Measurements from ENCODE around the gene MYBPC1. TPM values are rescaled to one million over a fixed set of nuclear protein-coding genes. Genes with fewer than 3 reads are reported as not detected.

The MYBPC1 gene
- total RNA-seq, 1 experiment from 2014 or later, result not detected

DNA sequence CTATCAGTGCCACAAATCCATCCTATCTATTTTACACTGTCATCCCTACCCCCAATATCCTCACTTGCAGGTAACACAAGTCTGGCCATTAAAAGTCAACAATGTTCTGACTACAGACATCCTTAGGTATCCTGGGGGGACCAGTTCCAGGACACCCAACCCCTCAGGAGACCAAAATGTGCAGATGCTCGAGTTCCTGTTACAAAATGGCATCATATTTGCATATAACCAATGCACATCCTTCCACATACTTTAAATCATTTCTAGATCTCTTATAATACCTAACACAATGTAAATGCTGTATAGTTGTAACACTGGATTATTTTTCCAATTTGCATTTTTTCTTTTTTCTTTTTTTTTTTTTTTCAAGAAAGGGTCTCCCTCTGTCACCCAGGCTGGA, 137.5 kb downstream of the MYBPC1 start:
- no peak overlapping the region for H2BK12ac ChIP-seq (ENCODE audit: insufficient read length, low read depth, low read length)
- no peaks in the 10 kb centered on the region for H3K4me1 ChIP-seq (ENCODE audit: insufficient read depth, low read length)
- H4K20me1 ChIP-seq (ENCODE audit: control insufficient read depth, insufficient read depth, insufficient read length), result no peaks in the 10 kb centered on the region
- no peaks in the 10 kb centered on the region for H3K79me1 ChIP-seq (ENCODE audit: insufficient read depth, low read depth, low read length, poor library complexity, severe bottlenecking)
- no peak overlapping the region for H3K4me3 Mint-ChIP-seq
- no peak overlapping the region for H3K14ac ChIP-seq (ENCODE audit: insufficient read depth, low read length)
- DNase-seq, result no peak
- no peak overlapping the region for H3K4me2 ChIP-seq (ENCODE audit: insufficient read depth, insufficient read length, low read length)
- H3K18ac ChIP-seq (ENCODE audit: insufficient read length, low read depth, low read length), result no peak overlapping the region
- H3K23me2 ChIP-seq (ENCODE audit: insufficient read length, low read depth, low read length, poor library complexity, severe bottlenecking), result no peaks in the 10 kb centered on the region
- H3K27ac ChIP-seq (ENCODE audit: insufficient read length, low read depth, low read length), result no peak overlapping the region
- no peak overlapping the region for H4K91ac ChIP-seq (ENCODE audit: insufficient read length, low read depth, low read length)
- H3K4ac ChIP-seq (ENCODE audit: low read depth, low read length), result no peak overlapping the region
- H3K27me3 Mint-ChIP-seq (ENCODE audit: low read depth), result no peaks in the 10 kb centered on the region
- H3T11ph ChIP-seq (ENCODE audit: low read length), result no peak overlapping the region
- no peaks in the 10 kb centered on the region for H3K36me3 Mint-ChIP-seq (ENCODE audit: insufficient read depth in 1 of 3, low read depth in 3 of 3)
- no peak overlapping the region for H2BK5ac ChIP-seq (ENCODE audit: insufficient read length, low read length)
- H3K27me3 ChIP-seq (ENCODE audit: insufficient read depth, low read length), result no peaks in the 10 kb centered on the region
- no peak overlapping the region for H2BK20ac ChIP-seq (ENCODE audit: low read depth, low read length, poor library complexity, severe bottlenecking)
- WGBS (ENCODE audit: extremely low coverage, insufficient read length, low lambda C conversion rate), result no CpG with 5 or more reads among the region's 1 CpG
- H4K8ac ChIP-seq (replicated peaks; ENCODE audit: insufficient read length, low read depth, low read length), result no peak overlapping the region
- no peaks in the 10 kb centered on the region for H3K9me3 ChIP-seq (ENCODE audit: control insufficient read depth, low read depth, low read length)
- H2BK120ac ChIP-seq (ENCODE audit: low read depth, low read length, poor library complexity, severe bottlenecking), result no peak overlapping the region
- H2AFZ ChIP-seq (ENCODE audit: low read length), result no peak overlapping the region
- H3K79me2 ChIP-seq (ENCODE audit: insufficient read depth, low read length), result no peaks in the 10 kb centered on the region
- H2BK15ac ChIP-seq (ENCODE audit: low read depth, low read length), result no peak overlapping the region
- H3K23ac ChIP-seq (ENCODE audit: insufficient read length, low read depth, low read length), result no peak overlapping the region
- no peak overlapping the region for H4K5ac ChIP-seq (ENCODE audit: insufficient read length, low read depth, low read length)
- no peak overlapping the region for H2AK5ac ChIP-seq (ENCODE audit: insufficient read length, low read length)
- H3K4me1 Mint-ChIP-seq, result no peaks in the 10 kb centered on the region
- H3K56ac ChIP-seq (ENCODE audit: insufficient read length, low read depth, low read length), result no peak overlapping the region
- H3K9ac ChIP-seq (ENCODE audit: extremely low read depth, insufficient read length, low read length), result no peak overlapping the region
- H3K27ac Mint-ChIP-seq, result no peak overlapping the region
- no peaks in the 10 kb centered on the region for H3K9me3 Mint-ChIP-seq
- TF ChIP-seq, protein P1, sequence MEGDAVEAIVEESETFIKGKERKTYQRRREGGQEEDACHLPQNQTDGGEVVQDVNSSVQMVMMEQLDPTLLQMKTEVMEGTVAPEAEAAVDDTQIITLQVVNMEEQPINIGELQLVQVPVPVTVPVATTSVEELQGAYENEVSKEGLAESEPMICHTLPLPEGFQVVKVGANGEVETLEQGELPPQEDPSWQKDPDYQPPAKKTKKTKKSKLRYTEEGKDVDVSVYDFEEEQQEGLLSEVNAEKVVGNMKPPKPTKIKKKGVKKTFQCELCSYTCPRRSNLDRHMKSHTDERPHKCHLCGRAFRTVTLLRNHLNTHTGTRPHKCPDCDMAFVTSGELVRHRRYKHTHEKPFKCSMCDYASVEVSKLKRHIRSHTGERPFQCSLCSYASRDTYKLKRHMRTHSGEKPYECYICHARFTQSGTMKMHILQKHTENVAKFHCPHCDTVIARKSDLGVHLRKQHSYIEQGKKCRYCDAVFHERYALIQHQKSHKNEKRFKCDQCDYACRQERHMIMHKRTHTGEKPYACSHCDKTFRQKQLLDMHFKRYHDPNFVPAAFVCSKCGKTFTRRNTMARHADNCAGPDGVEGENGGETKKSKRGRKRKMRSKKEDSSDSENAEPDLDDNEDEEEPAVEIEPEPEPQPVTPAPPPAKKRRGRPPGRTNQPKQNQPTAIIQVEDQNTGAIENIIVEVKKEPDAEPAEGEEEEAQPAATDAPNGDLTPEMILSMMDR (conservative IDR thresholded peaks at IDR 0.05), result no peak
